GM12878 (cell line): ENCODE data around the gene RABL6. TPM values are rescaled to one million over a fixed set of nuclear protein-coding genes. Genes with fewer than 3 reads are reported as not detected.

ENCODE experiments used
- CHD2 ChIP-seq: IDR thresholded peaks from 2 replicates; pipeline ENCODE4 v1.6.1; 2011; ENCODE audit warnings: low read depth, low read length, improper control_type of control experiment, borderline replicate concordance
- FOS ChIP-seq: IDR thresholded peaks from 3 replicates; pipeline ENCODE4 v1.6.1; 2011; ENCODE audit warnings: borderline replicate concordance; ENCODE audit not compliant: insufficient read length; ENCODE audit errors: extremely low read depth
- FOXK2 ChIP-seq: fragments of 450-650 bp; IDR thresholded peaks from 2 replicates; pipeline ENCODE4 v1.6.1; 2017; ENCODE audit warnings: mild to moderate bottlenecking, moderate library complexity
- GABPA ChIP-seq: IDR thresholded peaks from 2 replicates; pipeline ENCODE4 v1.6.1; 2014; ENCODE audit warnings: antibody characterized with exemption, low read depth, mild to moderate bottlenecking, inconsistent platforms
- HDAC2 ChIP-seq: fragments of 200-600 bp; sonication (generic); IDR thresholded peaks from 2 replicates; pipeline ENCODE4 v1.6.1; 2017
- MTA2 ChIP-seq: fragments of 450-650 bp; IDR thresholded peaks from 2 replicates; pipeline ENCODE4 v1.6.1; 2016; ENCODE audit warnings: low read depth, mild to moderate bottlenecking, moderate library complexity
- SMAD1 ChIP-seq: fragments of 450-650 bp; IDR thresholded peaks from 2 replicates; pipeline ENCODE4 v1.6.1; 2018; ENCODE audit warnings: mild to moderate bottlenecking, low read depth; ENCODE audit not compliant: partially characterized antibody
- SUPT20H ChIP-seq: IDR thresholded peaks from 2 replicates; pipeline ENCODE4 v1.6.1; 2011; ENCODE audit warnings: low read depth, mild to moderate bottlenecking, low read length, moderate library complexity, borderline replicate concordance; ENCODE audit not compliant: control insufficient read depth
- TAF1 ChIP-seq: IDR thresholded peaks from 2 replicates; pipeline ENCODE4 v1.6.1; 2011; ENCODE audit warnings: mild to moderate bottlenecking, low read depth, low read length, borderline replicate concordance
- TARDBP ChIP-seq: IDR thresholded peaks from 2 replicates; pipeline ENCODE4 v1.6.1; 2016; ENCODE audit warnings: borderline replicate concordance
- polyA plus RNA-seq, 11 experiments: library from polyadenylated mRNA; depleted of rRNA in 4 of 11; unstranded in 6 of 11; stranded (reverse) in 5 of 11; fragments of >200 nt; fragmentation: Nextera tagmentation in 4 of 11; fragmentation: Illumina TruSeq in 1 of 11; extraction: Ambion mirVana in 4 of 11; extraction: Trizol in 1 of 11; gene quantifications; 1 replicate in 1 of 11; 2 replicates in 10 of 11; pipeline versions ENCODE4 v1.2.1 to v1.2.3, GENCODE V29; 2011 to 2016; ENCODE audit warnings: inconsistent platforms in 2 of 11, missing spikeins in 2 of 11, low read depth in 1 of 11
- total RNA-seq, 4 experiments: library from RNA; depleted of rRNA in 3 of 4; stranded (reverse); fragments of >200 nt in 3 of 4; fragmentation: Illumina TruSeq in 1 of 4; extraction: Trizol in 1 of 4; gene quantifications; 2 replicates each; pipeline versions ENCODE4 v1.2.1 to v1.2.3, GENCODE V29; 2013 to 2021
- TF ChIP-seq, protein P1 (sequence below): fragments of 450-650 bp; conservative IDR thresholded peaks from 2 replicates; pipeline ENCODE4 v1.6.1; 2017; ENCODE audit warnings: mild to moderate bottlenecking, moderate library complexity
- TF ChIP-seq, protein P2 (sequence below): fragments of 450-650 bp; IDR thresholded peaks from 2 replicates; pipeline ENCODE4 v1.6.1; 2016; ENCODE audit warnings: mild to moderate bottlenecking
- TF ChIP-seq, protein P3 (sequence below): IDR thresholded peaks from 2 replicates; pipeline ENCODE4 v1.6.1; 2011; ENCODE audit warnings: low read depth, low read length, improper control_type of control experiment, borderline replicate concordance
- TF ChIP-seq, protein P4 (sequence below): IDR thresholded peaks from 2 replicates; pipeline ENCODE4 v1.6.1; 2012; ENCODE audit warnings: low read depth, low read length, improper control_type of control experiment

Gene RABL6
- total and polyA plus RNA-seq, 10 of the 15 experiments (the other 5 are each of a cell fraction or from before 2014, with no cell fraction given), result 1.4 to 134 (median 42.7) TPM

DNA sequence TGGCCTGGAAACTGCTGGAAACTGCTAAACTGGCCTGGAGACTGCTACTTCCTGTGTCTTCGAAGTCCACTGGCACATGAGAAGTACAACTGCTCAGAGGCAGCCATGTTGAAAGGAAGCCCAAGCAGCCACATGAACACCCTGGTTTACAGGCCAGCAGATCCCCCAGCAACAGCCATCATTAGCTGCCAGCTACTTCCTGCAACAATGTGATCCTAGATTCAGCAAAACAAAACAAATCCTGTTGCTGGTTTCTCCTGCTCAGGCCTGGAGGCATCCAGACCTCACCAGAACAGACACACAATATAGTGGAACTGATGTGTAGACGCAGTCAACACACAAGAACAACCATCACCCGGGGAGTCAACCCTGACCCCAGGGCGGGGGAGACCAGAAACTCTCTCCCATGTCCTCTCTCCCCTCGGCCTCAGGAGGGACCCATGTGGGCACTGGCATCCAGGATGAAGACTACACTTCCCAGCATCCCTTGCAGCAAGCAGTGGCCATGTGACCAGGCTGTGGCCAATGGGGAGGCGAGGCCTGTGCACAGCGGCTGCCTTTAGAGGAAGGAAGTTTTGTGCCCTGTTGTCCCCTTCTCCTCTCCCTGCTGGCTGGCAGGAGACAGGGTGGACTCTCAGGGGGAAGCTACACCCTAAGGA, 34.2 kb upstream of the RABL6 start (continued):
- TF ChIP-seq, protein P1, sequence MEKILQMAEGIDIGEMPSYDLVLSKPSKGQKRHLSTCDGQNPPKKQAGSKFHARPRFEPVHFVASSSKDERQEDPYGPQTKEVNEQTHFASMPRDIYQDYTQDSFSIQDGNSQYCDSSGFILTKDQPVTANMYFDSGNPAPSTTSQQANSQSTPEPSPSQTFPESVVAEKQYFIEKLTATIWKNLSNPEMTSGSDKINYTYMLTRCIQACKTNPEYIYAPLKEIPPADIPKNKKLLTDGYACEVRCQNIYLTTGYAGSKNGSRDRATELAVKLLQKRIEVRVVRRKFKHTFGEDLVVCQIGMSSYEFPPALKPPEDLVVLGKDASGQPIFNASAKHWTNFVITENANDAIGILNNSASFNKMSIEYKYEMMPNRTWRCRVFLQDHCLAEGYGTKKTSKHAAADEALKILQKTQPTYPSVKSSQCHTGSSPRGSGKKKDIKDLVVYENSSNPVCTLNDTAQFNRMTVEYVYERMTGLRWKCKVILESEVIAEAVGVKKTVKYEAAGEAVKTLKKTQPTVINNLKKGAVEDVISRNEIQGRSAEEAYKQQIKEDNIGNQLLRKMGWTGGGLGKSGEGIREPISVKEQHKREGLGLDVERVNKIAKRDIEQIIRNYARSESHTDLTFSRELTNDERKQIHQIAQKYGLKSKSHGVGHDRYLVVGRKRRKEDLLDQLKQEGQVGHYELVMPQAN, result no peak
- TF ChIP-seq, protein P2, sequence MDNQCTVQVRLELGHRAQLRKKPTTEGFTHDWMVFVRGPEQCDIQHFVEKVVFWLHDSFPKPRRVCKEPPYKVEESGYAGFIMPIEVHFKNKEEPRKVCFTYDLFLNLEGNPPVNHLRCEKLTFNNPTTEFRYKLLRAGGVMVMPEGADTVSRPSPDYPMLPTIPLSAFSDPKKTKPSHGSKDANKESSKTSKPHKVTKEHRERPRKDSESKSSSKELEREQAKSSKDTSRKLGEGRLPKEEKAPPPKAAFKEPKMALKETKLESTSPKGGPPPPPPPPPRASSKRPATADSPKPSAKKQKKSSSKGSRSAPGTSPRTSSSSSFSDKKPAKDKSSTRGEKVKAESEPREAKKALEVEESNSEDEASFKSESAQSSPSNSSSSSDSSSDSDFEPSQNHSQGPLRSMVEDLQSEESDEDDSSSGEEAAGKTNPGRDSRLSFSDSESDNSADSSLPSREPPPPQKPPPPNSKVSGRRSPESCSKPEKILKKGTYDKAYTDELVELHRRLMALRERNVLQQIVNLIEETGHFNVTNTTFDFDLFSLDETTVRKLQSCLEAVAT, result no peak
- TF ChIP-seq CHD2 (no peak), SUPT20H (no peak), FOXK2 (no peak), GABPA (no peak), FOS (no peak), SMAD1 (no peak), TARDBP (no peak), HDAC2 (no peak), MTA2 (no peak), TAF1 (no peak)
- TF ChIP-seq, protein P3, sequence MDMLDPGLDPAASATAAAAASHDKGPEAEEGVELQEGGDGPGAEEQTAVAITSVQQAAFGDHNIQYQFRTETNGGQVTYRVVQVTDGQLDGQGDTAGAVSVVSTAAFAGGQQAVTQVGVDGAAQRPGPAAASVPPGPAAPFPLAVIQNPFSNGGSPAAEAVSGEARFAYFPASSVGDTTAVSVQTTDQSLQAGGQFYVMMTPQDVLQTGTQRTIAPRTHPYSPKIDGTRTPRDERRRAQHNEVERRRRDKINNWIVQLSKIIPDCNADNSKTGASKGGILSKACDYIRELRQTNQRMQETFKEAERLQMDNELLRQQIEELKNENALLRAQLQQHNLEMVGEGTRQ, result peak; percentile 54
- TF ChIP-seq, protein P4, sequence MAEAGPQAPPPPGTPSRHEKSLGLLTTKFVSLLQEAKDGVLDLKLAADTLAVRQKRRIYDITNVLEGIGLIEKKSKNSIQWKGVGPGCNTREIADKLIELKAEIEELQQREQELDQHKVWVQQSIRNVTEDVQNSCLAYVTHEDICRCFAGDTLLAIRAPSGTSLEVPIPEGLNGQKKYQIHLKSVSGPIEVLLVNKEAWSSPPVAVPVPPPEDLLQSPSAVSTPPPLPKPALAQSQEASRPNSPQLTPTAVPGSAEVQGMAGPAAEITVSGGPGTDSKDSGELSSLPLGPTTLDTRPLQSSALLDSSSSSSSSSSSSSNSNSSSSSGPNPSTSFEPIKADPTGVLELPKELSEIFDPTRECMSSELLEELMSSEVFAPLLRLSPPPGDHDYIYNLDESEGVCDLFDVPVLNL, result no peak
